Cerebellar nuclear complex (tissue), 1 donor: ENCODE results near the gene VPS51.
"Not testable (repeated sequence)": the region's sequence is repeated elsewhere in the genome, so short reads cannot be mapped to it uniquely, and the experiment has no call there.

Experiments
- DNase-seq, 2 experiments: peaks; one replicate each; lab custom pipeline; 2025; lab: John Stamatoyannopoulos, UW

VPS51 gene

GRCh38 chr11:65134240-65134951 is 38.4 kb downstream of the VPS51 start, which contains the start of gene SYVN1:
TSS of gene SYVN1 (minus strand) at chr11:65134519. CDS start at chr11:65133601, 918 bp downstream.
- DNase-seq, result peak in 1 of 2 experiments; percentile 67

GRCh38 chr11:65134952-65135632 is 39.1 kb downstream of the VPS51 start:
- peak; percentile 88 to 96 for DNase-seq

GRCh38 chr11:65135633-65136145 is 39.7 kb downstream of the VPS51 start:
- DNase-seq, result no peak

- DNase-seq, result no peak
These were observed 40.6 kb downstream of the VPS51 start for GRCh38 chr11:65136515-65137096.

GRCh38 chr11:65141896-65142494 is 46.0 kb downstream of the VPS51 start:
- no peak for DNase-seq

GRCh38 chr11:65147352-65148075 is 51.5 kb downstream of the VPS51 start:
- DNase-seq, result no peak

GRCh38 chr11:65148657-65149056 is 52.6 kb downstream of the VPS51 start:
- DNase-seq, result no peak

GRCh38 chr11:65150131-65150508 is 54.1 kb downstream of the VPS51 start:
- DNase-seq, result not testable (repeated sequence)

GRCh38 chr11:65150509-65151299 is 54.7 kb downstream of the VPS51 start:
- no peak for DNase-seq

GRCh38 chr11:65151331-65151899 is 55.4 kb downstream of the VPS51 start:
- DNase-seq, result no peak

GRCh38 chr11:65152122-65152521 is 56.1 kb downstream of the VPS51 start:
- no peak for DNase-seq

- no peak for DNase-seq
These were observed 60.2 kb downstream of the VPS51 start for GRCh38 chr11:65156256-65156655.

GRCh38 chr11:65156926-65157325 is 60.9 kb downstream of the VPS51 start:
- DNase-seq, result no peak

GRCh38 chr11:65157336-65157735 is 61.3 kb downstream of the VPS51 start:
- no peak for DNase-seq

- DNase-seq, result no peak
These were observed 63.0 kb downstream of the VPS51 start for GRCh38 chr11:65159012-65159411.

- DNase-seq, result no peak
These were observed 64.6 kb downstream of the VPS51 start for GRCh38 chr11:65160643-65161042.
